ENCODE results near the gene ERC2.

The ERC2 gene

DNA sequence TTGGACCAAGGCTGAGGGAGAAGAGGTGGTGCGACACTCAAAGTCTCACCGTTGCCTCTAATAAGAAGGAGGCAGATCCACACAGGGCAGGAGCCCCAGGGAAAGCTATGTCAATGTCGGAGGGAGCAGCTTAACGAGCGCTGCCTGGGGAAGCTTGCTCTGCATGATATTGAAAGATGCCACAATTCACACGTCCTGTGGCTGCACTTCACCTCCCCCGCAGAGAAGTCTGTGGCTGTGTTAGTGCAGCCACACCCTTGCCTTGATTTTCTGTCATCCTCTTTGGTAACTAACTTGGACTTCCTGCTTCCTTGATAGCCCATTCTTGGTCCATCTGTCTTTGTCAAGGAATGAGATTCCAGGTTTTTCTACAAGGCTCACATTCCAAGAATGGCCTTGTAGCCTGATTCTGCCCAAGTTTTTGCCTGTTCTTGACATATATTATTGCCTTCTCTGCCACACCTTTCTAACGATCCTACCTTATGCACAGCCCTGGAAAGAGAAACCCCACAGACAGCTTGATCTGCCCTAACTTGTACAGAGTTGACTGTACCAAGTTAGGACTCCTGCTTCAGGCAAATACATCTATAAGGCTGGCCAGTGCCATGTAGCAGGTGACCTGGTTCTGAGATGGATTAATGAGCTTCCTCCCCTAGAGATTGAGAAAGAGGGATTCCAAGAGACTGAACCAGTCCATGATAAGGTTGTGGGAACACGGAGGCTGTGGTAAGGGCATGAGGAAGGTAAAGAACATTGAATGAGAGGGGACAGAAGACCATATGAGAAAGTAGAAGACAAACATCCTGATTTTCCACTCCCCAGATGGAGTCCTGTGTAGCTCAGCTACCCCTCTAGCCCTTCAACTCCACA is 828.1 kb downstream of the ERC2 start:
- Histone ChIP-seq H4K8ac (ENCODE audit: low read depth, low read length) (no peak overlapping the region), H3K4me2 (ENCODE audit: low read length) (no peak overlapping the region), H3K27ac (ENCODE audit: low read depth, low read length) (no peak overlapping the region), H2AFZ (ENCODE audit: insufficient read depth, low read length, poor library complexity) (no peak overlapping the region), H3K36me3 (ENCODE audit: control insufficient read depth in 1 of 2, insufficient read depth in 2 of 2, low read length in 2 of 2) (no peaks in the 10 kb centered on the region), H2BK5ac (ENCODE audit: low read depth, low read length, poor library complexity) (no peak overlapping the region), H3K9ac (ENCODE audit: low read length) (no peak overlapping the region), H2BK12ac (ENCODE audit: low read length) (no peak overlapping the region), H3K27me3 (ENCODE audit: insufficient read depth, low read length) (no peaks in the 10 kb centered on the region), H3K9me3 (ENCODE audit: insufficient read depth, low read depth, low read length) (no peaks in the 10 kb centered on the region), H3K79me1 (ENCODE audit: low read length) (no peaks in the 10 kb centered on the region), H2BK120ac (ENCODE audit: insufficient read depth, low read length, poor library complexity) (no peak overlapping the region), H3K23ac (ENCODE audit: low read length) (no peak overlapping the region), H4K91ac (ENCODE audit: low read depth, low read length) (no peak overlapping the region), H3K79me2 (ENCODE audit: control insufficient read depth, insufficient read depth, low read length, poor library complexity) (no peaks in the 10 kb centered on the region), H2AK5ac (ENCODE audit: low read length) (no peak overlapping the region), H3K4ac (ENCODE audit: low read depth, low read length) (no peak overlapping the region), H3K14ac (ENCODE audit: low read length) (no peak overlapping the region), H3K4me3 (ENCODE audit: low read depth, low read length) (no peak overlapping the region), H3K18ac (ENCODE audit: low read length) (no peak overlapping the region), H3K4me1 (ENCODE audit: control insufficient read depth in 1 of 2, insufficient read depth in 2 of 2, low read length in 2 of 2) (peaks cover 3 to 8% of the 10 kb centered on the region in 2 experiments), H4K12ac (ENCODE audit: low read depth, low read length) (no peak overlapping the region)
- DNase-seq: no peak
- WGBS (ENCODE audit: extremely low coverage, insufficient coverage, insufficient read length): no CpG with 5 or more reads among the region's 9 CpGs

DNA sequence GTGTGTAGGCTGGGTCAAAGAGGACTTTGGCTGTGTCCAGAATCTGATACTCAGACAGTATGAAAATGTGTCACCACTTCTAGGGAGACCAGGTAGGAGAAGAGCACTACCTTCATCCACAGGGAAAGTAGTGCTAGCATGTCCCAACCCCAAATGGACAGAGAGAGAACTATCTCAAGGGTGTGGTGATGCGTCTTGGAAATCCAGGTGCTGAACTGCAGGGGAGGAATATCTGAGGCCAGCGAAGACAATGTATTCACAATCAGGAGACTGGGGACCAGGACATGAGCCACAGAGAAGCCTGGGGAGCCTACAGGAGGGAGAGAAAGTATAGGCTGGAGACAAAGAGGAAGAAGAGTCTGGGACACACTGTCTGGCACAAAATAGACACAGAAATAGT is 829.1 kb downstream of the ERC2 start:
- no peak overlapping the region for H2AFZ ChIP-seq (ENCODE audit: insufficient read depth, low read length, poor library complexity)
- H2BK12ac ChIP-seq (ENCODE audit: low read length): no peak overlapping the region
- H3K79me1 ChIP-seq (ENCODE audit: low read length): no peaks in the 10 kb centered on the region
- H3K23ac ChIP-seq (ENCODE audit: low read length): no peak overlapping the region
- no peaks in the 10 kb centered on the region for H3K79me2 ChIP-seq (ENCODE audit: control insufficient read depth, insufficient read depth, low read length, poor library complexity)
- no peak overlapping the region for H3K4me3 ChIP-seq (ENCODE audit: low read depth, low read length)
- no peak overlapping the region for H3K27ac ChIP-seq (ENCODE audit: low read depth, low read length)
- no peaks in the 10 kb centered on the region for H3K27me3 ChIP-seq (ENCODE audit: insufficient read depth, low read length)
- H2BK120ac ChIP-seq (ENCODE audit: insufficient read depth, low read length, poor library complexity): no peak overlapping the region
- no CpG with 5 or more reads among the region's 2 CpGs for WGBS (ENCODE audit: extremely low coverage, insufficient coverage, insufficient read length)
- H4K91ac ChIP-seq (ENCODE audit: low read depth, low read length): no peak overlapping the region
- H3K18ac ChIP-seq (ENCODE audit: low read length): no peak overlapping the region
- no peak overlapping the region for H4K8ac ChIP-seq (ENCODE audit: low read depth, low read length)
- DNase-seq: no peak
- no peak overlapping the region for H3K14ac ChIP-seq (ENCODE audit: low read length)
- H2BK5ac ChIP-seq (ENCODE audit: low read depth, low read length, poor library complexity): no peak overlapping the region
- no peak overlapping the region for H3K4ac ChIP-seq (ENCODE audit: low read depth, low read length)
- no peak overlapping the region for H2AK5ac ChIP-seq (ENCODE audit: low read length)
- H3K36me3 ChIP-seq (ENCODE audit: control insufficient read depth in 1 of 2, insufficient read depth in 2 of 2, low read length in 2 of 2): no peaks in the 10 kb centered on the region
- H3K9me3 ChIP-seq (ENCODE audit: insufficient read depth, low read depth, low read length): no peaks in the 10 kb centered on the region
- no peak overlapping the region for H4K12ac ChIP-seq (ENCODE audit: low read depth, low read length)
- H3K4me2 ChIP-seq (ENCODE audit: low read length): no peak overlapping the region
- H3K4me1 ChIP-seq (ENCODE audit: control insufficient read depth in 1 of 2, insufficient read depth in 2 of 2, low read length in 2 of 2): peaks cover 3 to 8% of the 10 kb centered on the region in 2 experiments
- no peak overlapping the region for H3K9ac ChIP-seq (ENCODE audit: low read length)

- no peaks in the 10 kb centered on the region for H3K36me3 ChIP-seq (ENCODE audit: control insufficient read depth in 1 of 2, insufficient read depth in 2 of 2, low read length in 2 of 2)
- no peak overlapping the region for H3K4me3 ChIP-seq (ENCODE audit: low read depth, low read length)
- H3K14ac ChIP-seq (ENCODE audit: low read length): no peak overlapping the region
- H3K18ac ChIP-seq (ENCODE audit: low read length): no peak overlapping the region
- H3K79me2 ChIP-seq (ENCODE audit: control insufficient read depth, insufficient read depth, low read length, poor library complexity): no peaks in the 10 kb centered on the region
- peak; percentile 25 to 65 for DNase-seq
- H2BK120ac ChIP-seq (ENCODE audit: insufficient read depth, low read length, poor library complexity): no peak overlapping the region
- no peak overlapping the region for H4K91ac ChIP-seq (ENCODE audit: low read depth, low read length)
- no peak overlapping the region for H4K12ac ChIP-seq (ENCODE audit: low read depth, low read length)
- WGBS (ENCODE audit: extremely low coverage, insufficient coverage, insufficient read length): no CpG with 5 or more reads among the region's 7 CpGs
- no peak overlapping the region for H2AK5ac ChIP-seq (ENCODE audit: low read length)
- no peak overlapping the region for H2BK5ac ChIP-seq (ENCODE audit: low read depth, low read length, poor library complexity)
- peaks cover 3 to 12% of the 10 kb centered on the region in 2 experiments for H3K4me1 ChIP-seq (ENCODE audit: control insufficient read depth in 1 of 2, insufficient read depth in 2 of 2, low read length in 2 of 2)
- H3K79me1 ChIP-seq (ENCODE audit: low read length): no peaks in the 10 kb centered on the region
- no peak overlapping the region for H3K4ac ChIP-seq (ENCODE audit: low read depth, low read length)
- H3K9ac ChIP-seq (ENCODE audit: low read length): no peak overlapping the region
- H3K27ac ChIP-seq (ENCODE audit: low read depth, low read length): no peak overlapping the region
- no peaks in the 10 kb centered on the region for H3K9me3 ChIP-seq (ENCODE audit: insufficient read depth, low read depth, low read length)
- H3K27me3 ChIP-seq (ENCODE audit: insufficient read depth, low read length): no peaks in the 10 kb centered on the region
- no peak overlapping the region for H2BK12ac ChIP-seq (ENCODE audit: low read length)
- H3K4me2 ChIP-seq (ENCODE audit: low read length): no peak overlapping the region
- H2AFZ ChIP-seq (ENCODE audit: insufficient read depth, low read length, poor library complexity): no peak overlapping the region
- H4K8ac ChIP-seq (ENCODE audit: low read depth, low read length): no peak overlapping the region
- H3K23ac ChIP-seq (ENCODE audit: low read length): no peak overlapping the region
Measured at GRCh38 chr3:55637906-55638638, 830.2 kb downstream of the ERC2 start.

DNA sequence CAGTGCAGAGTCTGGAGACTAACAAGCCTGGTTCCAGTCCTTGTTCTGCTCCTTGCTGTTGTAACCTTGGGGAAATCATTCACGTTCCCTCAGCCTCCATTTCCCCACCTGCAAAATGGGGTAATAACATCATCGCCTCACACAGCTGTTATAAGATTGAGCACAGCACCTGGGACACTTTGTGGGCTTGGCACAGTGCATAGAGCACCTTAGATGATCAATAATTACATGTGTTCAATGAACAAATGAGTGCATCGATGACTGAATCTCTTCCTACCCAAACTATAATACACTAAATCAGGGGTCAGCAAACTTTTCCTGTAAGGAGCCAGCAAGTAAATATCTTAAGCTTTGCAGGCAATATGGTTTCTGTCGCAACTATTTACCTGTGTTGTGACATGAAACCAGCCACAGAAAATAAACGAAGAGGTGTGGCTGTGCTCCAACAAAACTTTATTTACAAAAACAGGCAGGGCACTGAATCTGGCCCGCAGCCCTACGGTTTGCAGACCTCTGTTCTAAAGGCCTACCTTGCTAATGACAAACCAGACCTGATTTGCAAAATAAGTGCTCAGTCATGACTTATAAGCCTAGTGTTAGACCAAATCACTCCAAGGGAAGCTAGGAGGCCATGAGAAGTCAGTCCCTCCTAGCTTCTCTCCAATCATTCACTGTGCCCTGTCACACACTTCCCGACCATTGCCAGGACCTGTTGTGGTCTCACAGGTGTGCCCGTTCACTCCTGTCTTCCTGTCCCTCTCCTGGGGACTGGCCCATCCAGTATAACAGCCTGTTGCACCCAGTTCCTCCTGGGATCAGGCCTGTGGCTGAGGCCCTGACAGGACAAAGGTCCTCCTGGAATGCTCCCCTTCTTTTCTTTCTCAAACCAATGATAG is 831.7 kb downstream of the ERC2 start:
- peaks cover 3 to 12% of the 10 kb centered on the region in 2 experiments for H3K4me1 ChIP-seq (ENCODE audit: control insufficient read depth in 1 of 2, insufficient read depth in 2 of 2, low read length in 2 of 2)
- no peak overlapping the region for H4K12ac ChIP-seq (ENCODE audit: low read depth, low read length)
- no peak overlapping the region for H2BK12ac ChIP-seq (ENCODE audit: low read length)
- no peak overlapping the region for H3K18ac ChIP-seq (ENCODE audit: low read length)
- H4K8ac ChIP-seq (ENCODE audit: low read depth, low read length): no peak overlapping the region
- H3K27ac ChIP-seq (ENCODE audit: low read depth, low read length): no peak overlapping the region
- H3K79me2 ChIP-seq (ENCODE audit: control insufficient read depth, insufficient read depth, low read length, poor library complexity): no peaks in the 10 kb centered on the region
- H2BK120ac ChIP-seq (ENCODE audit: insufficient read depth, low read length, poor library complexity): no peak overlapping the region
- WGBS (ENCODE audit: extremely low coverage, insufficient coverage, insufficient read length): no CpG with 5 or more reads among the region's 9 CpGs
- no peak overlapping the region for H2BK5ac ChIP-seq (ENCODE audit: low read depth, low read length, poor library complexity)
- H3K9me3 ChIP-seq (ENCODE audit: insufficient read depth, low read depth, low read length): no peaks in the 10 kb centered on the region
- H3K79me1 ChIP-seq (ENCODE audit: low read length): no peaks in the 10 kb centered on the region
- H3K4ac ChIP-seq (ENCODE audit: low read depth, low read length): no peak overlapping the region
- no peak overlapping the region for H3K23ac ChIP-seq (ENCODE audit: low read length)
- no peaks in the 10 kb centered on the region for H3K36me3 ChIP-seq (ENCODE audit: control insufficient read depth in 1 of 2, insufficient read depth in 2 of 2, low read length in 2 of 2)
- DNase-seq: no peak
- H3K4me2 ChIP-seq (ENCODE audit: low read length): no peak overlapping the region
- no peak overlapping the region for H3K9ac ChIP-seq (ENCODE audit: low read length)
- no peak overlapping the region for H4K91ac ChIP-seq (ENCODE audit: low read depth, low read length)
- H2AFZ ChIP-seq (ENCODE audit: insufficient read depth, low read length, poor library complexity): no peak overlapping the region
- H3K27me3 ChIP-seq (ENCODE audit: insufficient read depth, low read length): no peaks in the 10 kb centered on the region
- H3K14ac ChIP-seq (ENCODE audit: low read length): no peak overlapping the region
- H3K4me3 ChIP-seq (ENCODE audit: low read depth, low read length): no peak overlapping the region
- H2AK5ac ChIP-seq (ENCODE audit: low read length): no peak overlapping the region
